GM19452 (cell line): Measurements from ENCODE around the gene PGA5.
"Not testable (repeated sequence)": the region's sequence is repeated elsewhere in the genome, so short reads cannot be mapped to it uniquely, and the experiment has no call there.

ENCODE experiments used
- ATAC-seq: cut with Tn5 transposase; IDR thresholded peaks from one replicate; pipeline ENCODE4 v1.9.1; 2021; ENCODE audit not compliant: unreplicated experiment

PGA5 gene

DNA sequence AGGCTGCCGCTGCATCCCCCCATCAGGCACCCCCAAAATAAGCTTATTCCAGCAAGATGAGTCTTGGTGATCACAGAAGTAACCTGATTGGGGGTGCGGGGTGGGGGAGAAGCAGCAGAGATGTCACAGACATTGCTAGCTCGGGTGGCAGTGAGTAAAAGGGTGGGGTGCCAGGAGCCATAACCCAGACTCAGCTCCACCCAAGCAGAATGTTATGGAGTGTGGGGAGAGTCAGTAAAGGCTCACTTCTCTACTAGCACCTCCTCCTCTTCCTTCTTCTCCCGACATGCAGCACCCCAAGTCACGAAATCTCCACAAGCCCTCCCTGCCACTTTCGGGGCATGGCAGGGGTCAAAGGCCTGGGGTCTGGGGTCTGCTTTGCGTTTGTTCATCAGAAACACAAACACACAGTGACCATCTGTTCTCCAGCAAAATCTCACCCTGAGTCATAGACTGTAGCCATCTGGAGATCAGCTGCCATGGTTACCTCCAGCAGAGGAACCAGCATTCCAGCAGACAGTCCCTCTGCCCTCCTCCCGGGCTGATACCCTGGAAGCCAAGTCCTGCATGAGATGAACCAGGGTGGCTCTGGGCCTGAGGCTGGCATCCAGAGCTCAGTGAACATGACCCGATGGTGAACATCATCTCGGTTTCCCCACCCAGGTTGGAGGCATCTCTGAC is 14.4 kb upstream of the PGA5 start:
- not testable (repeated sequence) for ATAC-seq

GRCh38 chr11:61229458-61229857 is 11.5 kb upstream of the PGA5 start:
- ATAC-seq: not testable (repeated sequence)

- ATAC-seq: not testable (repeated sequence)
Observed at GRCh38 chr11:61231033-61231432, 9.9 kb upstream of the PGA5 start.

DNA sequence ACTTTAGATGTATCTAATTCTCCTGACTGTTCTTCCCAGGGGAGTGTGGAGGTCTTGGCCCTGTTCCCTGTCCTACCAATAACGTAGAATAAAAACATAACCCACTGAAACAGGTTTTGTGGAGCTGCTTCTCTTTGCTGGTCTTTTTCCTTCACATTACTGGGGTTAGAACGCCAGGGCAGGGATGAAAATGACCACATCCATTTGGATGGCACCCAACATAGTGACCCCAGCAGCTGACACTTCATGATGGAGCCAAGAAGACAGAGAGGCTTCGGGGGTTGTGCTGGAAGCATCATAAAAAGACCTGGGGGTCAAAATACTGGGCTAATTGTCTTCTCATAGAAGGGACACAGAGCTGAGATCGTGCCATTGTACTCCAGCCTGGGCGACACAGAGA is 9.4 kb upstream of the PGA5 start:
- not testable (repeated sequence) for ATAC-seq

GRCh38 chr11:61232548-61233145 is 8.3 kb upstream of the PGA5 start:
- ATAC-seq: not testable (repeated sequence)

GRCh38 chr11:61237130-61237529 is 3.8 kb upstream of the PGA5 start:
- ATAC-seq: not testable (repeated sequence)

DNA sequence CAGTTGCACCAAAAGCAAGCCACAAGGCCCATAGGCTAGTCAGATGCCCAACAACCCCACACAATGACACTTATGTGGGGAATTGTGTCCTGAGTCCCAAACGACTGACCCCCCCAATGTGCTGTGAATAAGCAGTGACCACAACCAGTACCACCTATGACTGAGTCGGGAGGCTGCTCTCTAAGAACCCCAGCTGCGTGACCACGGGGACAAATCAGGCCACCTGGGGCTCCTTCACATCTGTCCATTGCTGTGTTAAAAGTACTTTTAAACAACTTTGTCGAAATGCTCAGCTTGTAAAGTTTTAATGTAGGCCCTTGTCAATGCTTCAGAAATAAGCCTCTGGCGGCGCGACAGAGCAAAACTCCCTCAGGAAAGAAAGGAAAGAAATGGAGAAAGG is 687 bp upstream of the PGA5 start:
- not testable (repeated sequence) for ATAC-seq

DNA sequence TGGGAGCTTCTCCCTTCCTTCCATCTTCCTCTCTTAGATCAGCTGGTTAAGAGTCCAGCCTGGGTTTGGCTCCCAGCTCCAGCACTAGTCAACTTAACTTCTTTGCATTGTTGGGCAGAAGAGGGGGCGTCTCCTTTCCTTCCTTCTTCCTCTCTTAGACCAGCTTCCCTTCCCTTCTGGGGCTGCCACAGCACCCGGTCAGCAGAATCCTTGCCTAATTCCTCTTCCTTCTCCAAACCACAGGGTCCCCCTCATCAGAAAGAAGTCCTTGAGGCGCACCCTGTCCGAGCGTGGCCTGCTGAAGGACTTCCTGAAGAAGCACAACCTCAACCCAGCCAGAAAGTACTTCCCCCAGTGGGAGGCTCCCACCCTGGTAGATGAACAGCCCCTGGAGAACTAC is 551 bp downstream of the PGA5 start:
- not testable (repeated sequence) for ATAC-seq

GRCh38 chr11:61245284-61245964 is 4.4 kb downstream of the PGA5 start:
- ATAC-seq: not testable (repeated sequence)

- ATAC-seq: not testable (repeated sequence)
Observed at GRCh38 chr11:61248071-61248470, 7.1 kb downstream of the PGA5 start.

- ATAC-seq: not testable (repeated sequence)
Observed at GRCh38 chr11:61249201-61249600, 8.2 kb downstream of the PGA5 start.

GRCh38 chr11:61250796-61251765 is 10.1 kb downstream of the PGA5 start:
- ATAC-seq: not testable (repeated sequence)

- ATAC-seq: not testable (repeated sequence)
Observed at GRCh38 chr11:61252332-61252731, 11.4 kb downstream of the PGA5 start.

- ATAC-seq: peak; percentile 60
Observed at GRCh38 chr11:61254403-61255025, 13.5 kb downstream of the PGA5 start.

- no peak for ATAC-seq
Observed at GRCh38 chr11:61256710-61257482, 15.9 kb downstream of the PGA5 start.

- ATAC-seq: no peak
Observed at GRCh38 chr11:61258546-61258945, 17.6 kb downstream of the PGA5 start.

DNA sequence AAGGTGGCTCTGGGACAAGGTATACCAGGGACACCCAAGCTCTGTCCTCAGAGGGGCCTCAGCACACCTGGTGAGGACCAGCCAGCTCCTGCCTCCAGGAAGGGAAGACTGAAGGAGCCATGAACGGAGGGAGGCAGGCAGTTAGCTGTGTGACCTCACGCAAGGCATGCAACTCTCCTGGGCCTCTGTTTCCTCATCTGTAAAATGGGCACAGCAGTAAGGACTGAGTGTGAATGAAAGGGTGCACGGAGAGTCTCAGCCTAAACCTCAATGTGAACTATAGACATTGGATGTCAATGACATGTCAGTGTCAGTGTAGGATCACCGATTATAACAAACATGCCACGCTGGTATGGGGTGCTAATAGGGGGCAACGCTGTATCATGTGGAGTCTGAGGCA is 18.4 kb downstream of the PGA5 start:
- ATAC-seq: no peak

DNA sequence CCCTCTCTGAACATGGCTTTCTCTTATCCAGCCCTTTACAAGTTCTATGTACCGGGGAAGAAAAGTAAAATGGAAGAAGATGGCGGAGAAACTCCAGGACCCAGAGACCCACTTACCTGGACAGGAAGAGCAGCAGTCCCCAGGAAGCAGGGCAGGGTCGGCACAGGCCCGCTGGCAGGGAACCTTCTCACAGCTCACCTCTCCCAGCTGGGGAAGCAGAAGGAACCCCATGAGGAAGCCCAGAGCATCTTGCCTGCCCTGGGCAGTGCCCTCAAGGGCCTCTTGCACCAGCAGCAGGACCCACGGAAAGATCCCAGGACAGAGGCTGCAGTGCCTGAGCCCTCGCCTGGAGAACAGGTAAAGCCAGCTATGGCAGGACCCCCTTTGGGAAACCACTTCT is 23.4 kb downstream of the PGA5 start:
- no peak for ATAC-seq

GRCh38 chr11:61264795-61265194 is 23.8 kb downstream of the PGA5 start:
- no peak for ATAC-seq

DNA sequence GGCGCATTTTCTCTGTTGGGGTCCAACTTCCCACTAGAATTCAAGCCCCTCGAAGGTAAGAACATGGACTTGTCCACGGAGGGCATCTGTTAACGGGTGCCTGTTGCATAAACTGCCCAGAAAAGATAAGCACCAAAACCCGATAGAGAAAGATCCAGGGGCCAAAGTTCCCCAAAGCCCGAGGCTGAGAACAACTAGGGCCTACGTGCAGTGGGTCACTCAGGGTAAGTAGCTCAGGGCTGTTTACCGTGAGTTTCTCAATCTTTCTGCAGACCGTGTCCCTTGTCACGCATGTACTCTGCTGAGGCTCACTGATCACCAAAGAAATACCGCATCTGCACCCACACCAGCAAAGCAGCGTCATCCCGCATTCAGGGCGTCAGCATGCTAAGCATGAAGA is 24.4 kb downstream of the PGA5 start:
- ATAC-seq: no peak
